Mesendoderm (in vitro differentiated cells): ENCODE results near the gene CACNG1.

ENCODE experiments used
- DNase-seq: peaks from one replicate; pipeline ENCODE4 v3.0.0; 2013
- H2AK5ac ChIP-seq: 2 replicates; pipeline ENCODE4 v1.6.1; 2013; ENCODE audit warnings: low read length, inconsistent platforms
- H2BK120ac ChIP-seq: 2 replicates; pipeline ENCODE4 v1.6.1; 2013; ENCODE audit warnings: low read depth, mild to moderate bottlenecking, low read length, moderate library complexity, mixed read lengths
- H2BK15ac ChIP-seq: replicated peaks from 2 replicates; pipeline ENCODE4 v1.6.1; 2013; ENCODE audit warnings: low read depth, mild to moderate bottlenecking, moderate library complexity
- H2BK5ac ChIP-seq: 2 replicates; pipeline ENCODE4 v1.6.1; 2013; ENCODE audit warnings: low read length, inconsistent platforms
- H3K18ac ChIP-seq: 2 replicates; pipeline ENCODE4 v1.6.1; 2013; ENCODE audit warnings: mild to moderate bottlenecking, low read length, mixed read lengths
- H3K23ac ChIP-seq: one replicate; pipeline ENCODE4 v1.6.1; 2013; ENCODE audit warnings: low read length
- H3K27ac ChIP-seq: 2 replicates; pipeline ENCODE4 v1.5.1; 2013; ENCODE audit warnings: low read depth, mild to moderate bottlenecking, inconsistent platforms, low read length, moderate library complexity
- H3K27me3 ChIP-seq: 2 replicates; pipeline ENCODE4 v1.6.1; 2013; ENCODE audit warnings: low read length, control low read depth, mild to moderate bottlenecking, inconsistent platforms; ENCODE audit not compliant: insufficient read depth, poor library complexity
- H3K36me3 ChIP-seq: 2 replicates; pipeline ENCODE4 v1.6.1; 2013; ENCODE audit warnings: low read length, inconsistent platforms; ENCODE audit not compliant: control insufficient read depth, insufficient read depth
- H3K4ac ChIP-seq: one replicate; pipeline ENCODE4 v1.6.1; 2013; ENCODE audit warnings: low read depth, mild to moderate bottlenecking, low read length, moderate library complexity
- H3K4me1 ChIP-seq: 2 replicates; pipeline ENCODE4 v1.6.1; 2013; ENCODE audit warnings: low read depth, low read length, inconsistent platforms; ENCODE audit not compliant: control insufficient read depth
- H3K4me2 ChIP-seq: 2 replicates; pipeline ENCODE4 v1.6.1; 2013; ENCODE audit warnings: low read length
- H3K4me3 ChIP-seq: 2 replicates; pipeline ENCODE4 v1.5.1; 2013; ENCODE audit warnings: mild to moderate bottlenecking, low read length
- H3K56ac ChIP-seq: one replicate; pipeline ENCODE4 v1.6.1; 2013; ENCODE audit warnings: low read length
- H3K79me1 ChIP-seq: 2 replicates; pipeline ENCODE4 v1.6.1; 2013; ENCODE audit warnings: low read length, inconsistent platforms
- H3K79me2 ChIP-seq: 2 replicates; pipeline ENCODE4 v1.6.1; 2013; ENCODE audit warnings: mild to moderate bottlenecking, low read length; ENCODE audit not compliant: control insufficient read depth, insufficient read depth
- H3K9ac ChIP-seq: 2 replicates; pipeline ENCODE4 v1.6.1; 2013; ENCODE audit warnings: low read length, inconsistent platforms
- H4K5ac ChIP-seq: one replicate; pipeline ENCODE4 v1.6.1; 2013; ENCODE audit warnings: low read length
- H4K8ac ChIP-seq: one replicate; pipeline ENCODE4 v1.6.1; 2013; ENCODE audit warnings: low read depth, mild to moderate bottlenecking, control low read depth, low read length, moderate library complexity
- WGBS: extraction: QIAGEN DNeasy Blood & Tissue Kit; methylation state at CpG from one replicate; pipeline ENCODE4 v1.1.7; 2013; ENCODE audit warnings: low lambda C conversion rate, missing lambda C conversion rate; ENCODE audit not compliant: insufficient coverage; ENCODE audit errors: extremely low coverage; 5-methylcytosine and 5-hydroxymethylcytosine counted together

CACNG1 gene

GRCh38 chr17:67016039-67016762, 28.2 kb upstream of the CACNG1 start:
- Histone ChIP-seq H3K4me3 (no peak overlapping the region), H3K9ac (no peak overlapping the region)
- DNase-seq = peak; percentile 73

GRCh38 chr17:67017910-67018309, 26.4 kb upstream of the CACNG1 start:
- H4K8ac ChIP-seq = no peak overlapping the region
- H3K9ac ChIP-seq = no peak overlapping the region
- no peak overlapping the region for H3K56ac ChIP-seq
- no peak overlapping the region for H2AK5ac ChIP-seq
- no peak overlapping the region for H2BK5ac ChIP-seq
- no peaks in the 10 kb centered on the region for H3K4me1 ChIP-seq
- H4K5ac ChIP-seq = no peak overlapping the region
- H3K23ac ChIP-seq = no peak overlapping the region
- no peaks in the 10 kb centered on the region for H3K36me3 ChIP-seq
- no CpG with 5 or more reads among the region's 14 CpGs for WGBS
- no peak overlapping the region for H3K18ac ChIP-seq
- H3K27me3 ChIP-seq = no peaks in the 10 kb centered on the region
- H2BK15ac ChIP-seq = no peak overlapping the region
- H2BK120ac ChIP-seq = no peak overlapping the region
- H3K79me1 ChIP-seq = no peaks in the 10 kb centered on the region
- no peak overlapping the region for H3K4ac ChIP-seq
- no peaks in the 10 kb centered on the region for H3K79me2 ChIP-seq
- DNase-seq = no peak
- no peak overlapping the region for H3K4me3 ChIP-seq
- no peak overlapping the region for H3K27ac ChIP-seq
- no peak overlapping the region for H3K4me2 ChIP-seq

More at GRCh38 chr17:67016039-67016762, 28.2 kb upstream of the CACNG1 start:
- no peak overlapping the region for H4K5ac ChIP-seq
- H4K8ac ChIP-seq = no peak overlapping the region
- no peak overlapping the region for H3K27ac ChIP-seq
- H2AK5ac ChIP-seq = no peak overlapping the region
- H3K18ac ChIP-seq = no peak overlapping the region
- WGBS = no CpG with 5 or more reads among the region's 17 CpGs
- H3K36me3 ChIP-seq = no peaks in the 10 kb centered on the region
- no peak overlapping the region for H3K4ac ChIP-seq
- H2BK120ac ChIP-seq = no peak overlapping the region
- H3K79me1 ChIP-seq = no peaks in the 10 kb centered on the region
- H3K56ac ChIP-seq = no peak overlapping the region
- H3K4me2 ChIP-seq = no peak overlapping the region
- no peak overlapping the region for H2BK15ac ChIP-seq
- H2BK5ac ChIP-seq = no peak overlapping the region
- no peaks in the 10 kb centered on the region for H3K4me1 ChIP-seq
- no peak overlapping the region for H3K23ac ChIP-seq
- H3K79me2 ChIP-seq = no peaks in the 10 kb centered on the region
- H3K27me3 ChIP-seq = no peaks in the 10 kb centered on the region

GRCh38 chr17:67018471-67019434, 25.6 kb upstream of the CACNG1 start:
- H3K23ac ChIP-seq = no peak overlapping the region
- H3K4me1 ChIP-seq = no peaks in the 10 kb centered on the region
- H3K79me1 ChIP-seq = no peaks in the 10 kb centered on the region
- no peak overlapping the region for H3K4me2 ChIP-seq
- no peak overlapping the region for H3K4me3 ChIP-seq
- DNase-seq = no peak
- WGBS = no CpG with 5 or more reads among the region's 12 CpGs
- no peak overlapping the region for H4K8ac ChIP-seq
- H2BK15ac ChIP-seq = no peak overlapping the region
- no peaks in the 10 kb centered on the region for H3K36me3 ChIP-seq
- no peak overlapping the region for H3K18ac ChIP-seq
- H4K5ac ChIP-seq = no peak overlapping the region
- no peak overlapping the region for H3K4ac ChIP-seq
- H3K9ac ChIP-seq = no peak overlapping the region
- no peak overlapping the region for H3K56ac ChIP-seq
- no peak overlapping the region for H2BK120ac ChIP-seq
- H3K79me2 ChIP-seq = no peaks in the 10 kb centered on the region
- no peak overlapping the region for H2BK5ac ChIP-seq
- no peak overlapping the region for H3K27ac ChIP-seq
- no peak overlapping the region for H2AK5ac ChIP-seq
- no peaks in the 10 kb centered on the region for H3K27me3 ChIP-seq

DNA sequence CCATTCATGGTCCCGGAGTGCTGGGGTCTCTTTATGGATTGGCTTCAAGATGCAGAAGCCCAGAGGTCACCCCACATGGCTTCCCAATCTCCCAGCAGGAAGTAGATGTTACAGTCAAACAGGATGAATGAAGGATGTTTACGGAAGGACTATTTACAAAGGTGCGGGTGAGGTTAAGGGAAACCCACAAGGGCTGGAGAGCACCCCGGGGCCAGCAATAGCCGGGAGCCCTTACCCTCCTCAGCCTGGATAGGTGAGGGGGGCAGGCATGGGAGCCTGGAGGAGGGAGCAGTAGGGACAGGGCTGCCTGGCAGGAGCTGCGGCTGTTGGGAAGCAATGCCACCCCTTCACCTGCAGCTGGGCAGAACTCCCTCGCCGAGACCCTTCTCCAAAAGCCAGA, 24.5 kb upstream of the CACNG1 start:
- Histone ChIP-seq H3K4me2 (no peak overlapping the region), H2AK5ac (no peak overlapping the region), H3K36me3 (no peaks in the 10 kb centered on the region), H3K56ac (no peak overlapping the region), H3K23ac (no peak overlapping the region), H4K5ac (no peak overlapping the region), H2BK5ac (no peak overlapping the region), H3K18ac (no peak overlapping the region), H2BK120ac (no peak overlapping the region), H4K8ac (no peak overlapping the region), H3K79me2 (no peaks in the 10 kb centered on the region), H3K4me1 (no peaks in the 10 kb centered on the region), H3K27me3 (no peaks in the 10 kb centered on the region), H3K79me1 (no peaks in the 10 kb centered on the region), H2BK15ac (no peak overlapping the region), H3K4ac (no peak overlapping the region), H3K27ac (no peak overlapping the region), H3K4me3 (no peak overlapping the region), H3K9ac (no peak overlapping the region)
- WGBS = no CpG with 5 or more reads among the region's 8 CpGs
- no peak for DNase-seq

DNA sequence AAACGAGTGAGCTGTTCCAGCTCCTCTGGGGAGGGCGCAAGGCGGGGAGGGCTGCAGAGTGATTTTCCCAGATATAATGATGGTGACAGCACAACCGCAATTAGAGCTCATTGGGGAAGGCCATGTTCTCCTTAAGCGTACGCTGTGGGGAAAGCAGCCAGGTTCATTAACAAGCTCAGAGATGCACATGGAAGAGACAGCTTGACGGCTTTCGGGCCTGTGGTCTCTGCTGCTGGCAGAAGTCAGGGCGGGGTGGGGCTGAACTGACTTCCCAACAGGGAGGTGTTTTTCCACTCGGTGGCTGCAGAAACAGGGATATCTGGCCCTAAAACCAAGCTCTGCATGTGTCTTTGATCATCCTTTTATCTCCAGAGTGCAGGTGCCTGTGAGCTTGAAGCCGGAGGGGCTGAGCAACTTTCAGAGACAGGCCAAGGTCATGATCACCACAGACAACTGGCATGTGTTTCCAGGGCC, 24.0 kb upstream of the CACNG1 start:
- H2BK120ac ChIP-seq = no peak overlapping the region
- no peak overlapping the region for H4K5ac ChIP-seq
- H3K9ac ChIP-seq = no peak overlapping the region
- no peak overlapping the region for H3K4me2 ChIP-seq
- WGBS = no CpG with 5 or more reads among the region's 11 CpGs
- no peak overlapping the region for H3K27ac ChIP-seq
- H3K4me1 ChIP-seq = no peaks in the 10 kb centered on the region
- H3K18ac ChIP-seq = no peak overlapping the region
- H4K8ac ChIP-seq = no peak overlapping the region
- no peak for DNase-seq
- H2BK5ac ChIP-seq = no peak overlapping the region
- no peaks in the 10 kb centered on the region for H3K79me1 ChIP-seq
- H3K56ac ChIP-seq = no peak overlapping the region
- H3K4me3 ChIP-seq = no peak overlapping the region
- H3K23ac ChIP-seq = no peak overlapping the region
- H3K27me3 ChIP-seq = no peaks in the 10 kb centered on the region
- no peaks in the 10 kb centered on the region for H3K36me3 ChIP-seq
- H2AK5ac ChIP-seq = no peak overlapping the region
- no peak overlapping the region for H2BK15ac ChIP-seq
- no peak overlapping the region for H3K4ac ChIP-seq
- no peaks in the 10 kb centered on the region for H3K79me2 ChIP-seq
